Effector CD8-positive, alpha-beta T cell (primary cell): ENCODE results near the gene AKAP8L.
"Not testable (repeated sequence)": the region's sequence is repeated elsewhere in the genome, so short reads cannot be mapped to it uniquely, and the experiment has no call there.

ENCODE experiments used
- DNase-seq: peaks from one replicate; lab custom pipeline; 2025; lab: John Stamatoyannopoulos, UW

AKAP8L gene

GRCh38 chr19:15417699-15418098, 1.1 kb downstream of the AKAP8L start:
- no peak for DNase-seq

- no peak for DNase-seq
These were observed 6.0 kb downstream of the AKAP8L start for GRCh38 chr19:15412832-15413231.

DNA sequence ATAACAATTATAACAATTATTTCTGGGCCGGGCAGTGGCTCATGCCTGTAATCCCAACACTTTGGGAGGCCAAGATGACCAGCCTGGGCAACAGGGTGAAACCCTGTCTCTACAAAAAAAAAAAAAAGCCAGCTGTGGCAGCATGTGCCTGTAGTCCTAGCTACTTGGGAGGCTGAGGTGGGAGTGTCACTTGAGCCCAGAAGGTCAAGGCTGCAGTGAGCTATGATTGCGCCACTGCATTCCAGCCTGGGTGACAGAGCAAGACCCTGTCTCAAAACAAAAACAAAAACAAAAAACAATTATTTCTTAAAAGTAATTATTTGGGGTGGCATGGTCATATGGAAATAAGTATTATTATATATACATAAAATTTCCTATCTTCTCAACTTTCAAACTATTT, 7.4 kb downstream of the AKAP8L start:
- not testable (repeated sequence) for DNase-seq

DNA sequence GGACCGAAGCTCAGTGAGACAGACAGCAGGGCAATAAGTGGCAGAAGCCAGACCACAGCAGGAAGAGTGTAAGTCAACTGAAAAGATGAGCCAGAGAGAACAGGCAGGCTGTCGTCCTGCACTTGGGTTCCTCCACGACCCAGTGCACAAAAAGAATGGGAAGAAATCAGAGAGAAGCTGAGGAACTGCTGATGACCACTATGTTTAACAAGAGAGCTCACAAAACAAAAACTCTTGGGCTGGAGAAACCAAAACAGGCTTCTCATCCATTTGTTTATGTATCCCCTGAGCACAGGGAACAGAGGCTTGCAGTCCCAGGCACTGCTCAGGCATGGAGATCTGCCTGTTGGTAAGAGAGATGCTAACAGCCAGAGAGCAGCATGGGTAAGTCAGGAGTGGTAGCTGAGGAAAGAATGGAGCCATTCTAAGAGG, 14.0 kb downstream of the AKAP8L start:
- DNase-seq = no peak

- DNase-seq = no peak
These were observed 14.6 kb downstream of the AKAP8L start for GRCh38 chr19:15404097-15404779.

DNA sequence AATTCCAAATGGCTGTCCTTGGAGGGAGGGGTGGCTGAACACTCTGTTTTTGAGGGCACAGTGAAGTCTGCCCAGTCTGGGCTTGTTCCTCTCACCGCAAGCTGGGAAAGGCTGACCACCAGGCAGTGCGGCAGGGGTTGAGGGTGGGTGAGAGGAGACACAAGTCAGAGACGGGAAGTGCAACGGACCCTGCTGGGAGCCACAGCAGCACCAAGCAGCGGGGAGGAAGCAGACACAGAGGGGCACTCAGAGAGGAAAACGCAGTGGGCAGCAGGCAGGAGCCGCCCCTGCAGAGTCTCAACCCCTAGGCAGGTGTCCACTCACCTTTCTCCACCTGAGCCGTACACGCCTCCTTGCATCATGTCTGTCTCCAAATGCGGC, 15.6 kb downstream of the AKAP8L start:
- DNase-seq = no peak

- DNase-seq = no peak
These were observed 16.2 kb downstream of the AKAP8L start for GRCh38 chr19:15402411-15403150.

- DNase-seq = no peak
These were observed 17.4 kb downstream of the AKAP8L start for GRCh38 chr19:15401397-15401710.

DNA sequence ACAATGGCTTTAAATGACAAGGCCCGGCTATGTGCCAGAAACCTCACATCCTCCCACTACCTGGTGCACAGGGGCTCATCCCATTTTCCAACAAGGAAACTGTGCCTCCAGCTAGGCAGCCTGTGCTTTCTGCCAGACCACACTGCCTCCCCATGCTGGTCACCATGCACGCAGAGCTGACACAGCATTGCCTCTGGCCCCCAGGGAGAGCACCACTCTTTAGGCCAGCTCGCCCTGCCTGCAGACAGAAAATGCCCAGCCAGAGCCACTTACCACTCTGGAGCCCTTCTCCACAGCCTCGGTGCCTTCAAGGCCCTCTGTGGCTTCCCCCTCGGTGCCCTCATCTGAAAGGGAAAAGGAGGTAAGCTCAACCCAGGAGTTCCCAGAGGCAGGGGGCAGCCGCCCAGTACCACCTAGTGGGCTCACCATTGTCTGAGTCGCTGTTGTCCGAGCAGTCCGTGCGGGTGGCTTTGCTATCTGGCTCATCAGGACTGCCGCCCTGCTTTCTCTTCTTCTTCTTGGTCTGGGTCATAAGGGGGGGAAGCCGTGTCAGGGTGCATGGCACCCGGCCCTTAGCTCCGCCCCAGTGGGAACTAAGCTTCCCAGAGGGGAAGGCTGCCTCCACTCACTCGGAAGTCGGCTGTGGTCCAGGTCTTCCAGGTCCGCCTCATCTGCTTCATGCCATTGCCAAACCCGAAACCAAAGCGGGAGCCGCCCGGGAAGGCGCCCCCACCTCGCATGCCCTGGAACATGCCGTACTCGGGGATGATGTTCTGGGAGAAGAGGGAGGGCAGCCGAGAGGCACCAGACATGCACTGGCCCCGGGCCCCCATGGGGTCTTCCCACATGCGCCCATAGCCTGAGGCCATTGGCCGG, 18.0 kb downstream of the AKAP8L start:
- DNase-seq = no peak

- DNase-seq = no peak
These were observed 19.2 kb downstream of the AKAP8L start for GRCh38 chr19:15399635-15400034.

GRCh38 chr19:15399234-15399515, 19.6 kb downstream of the AKAP8L start:
- no peak for DNase-seq

GRCh38 chr19:15398501-15399233, 20.1 kb downstream of the AKAP8L start:
- no peak for DNase-seq

DNA sequence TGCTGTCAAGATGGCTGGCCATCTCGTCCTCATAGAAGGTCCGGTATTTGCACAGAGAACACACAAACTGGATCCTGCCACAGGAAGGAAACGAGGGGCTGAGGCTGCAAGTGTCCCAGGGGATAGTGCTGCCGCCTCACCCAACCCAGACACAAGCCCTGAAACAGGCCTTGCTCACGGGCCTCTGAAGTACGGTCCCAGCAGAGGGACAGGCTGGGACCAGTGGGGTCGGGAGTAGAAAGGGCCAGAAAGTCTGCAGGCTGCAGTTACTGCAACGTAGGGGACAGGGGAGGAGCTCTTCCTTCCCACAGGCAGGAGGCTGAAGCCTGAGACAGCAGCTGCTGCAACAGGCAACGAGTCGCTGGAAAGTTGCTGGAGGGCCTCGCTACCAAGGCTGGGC, 21.0 kb downstream of the AKAP8L start:
- DNase-seq = no peak

- no peak for DNase-seq
These were observed 21.6 kb downstream of the AKAP8L start for GRCh38 chr19:15397236-15397635.

GRCh38 chr19:15396436-15396835, 22.4 kb downstream of the AKAP8L start:
- no peak for DNase-seq

DNA sequence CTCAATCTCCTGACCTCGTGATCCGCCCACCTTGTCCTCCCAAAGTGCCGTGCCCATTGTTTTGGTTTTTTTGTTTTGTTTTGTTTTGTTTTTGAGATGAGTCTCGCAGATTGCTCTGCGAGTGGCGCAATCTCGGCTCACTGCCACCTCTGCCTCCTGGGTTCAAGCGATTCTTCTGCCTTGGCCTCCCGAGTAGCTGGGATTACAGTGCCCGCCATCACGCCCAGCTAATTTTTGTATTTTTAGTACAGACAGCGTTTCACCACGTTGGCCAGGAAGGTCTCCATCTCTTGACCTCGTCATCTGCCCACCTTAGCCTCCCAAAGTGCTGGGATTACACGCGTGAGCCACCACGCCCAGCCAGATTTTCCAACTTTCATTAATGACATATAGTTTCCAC, 23.5 kb downstream of the AKAP8L start:
- not testable (repeated sequence) for DNase-seq

GRCh38 chr19:15394426-15394825, 24.4 kb downstream of the AKAP8L start:
- DNase-seq = no peak

DNA sequence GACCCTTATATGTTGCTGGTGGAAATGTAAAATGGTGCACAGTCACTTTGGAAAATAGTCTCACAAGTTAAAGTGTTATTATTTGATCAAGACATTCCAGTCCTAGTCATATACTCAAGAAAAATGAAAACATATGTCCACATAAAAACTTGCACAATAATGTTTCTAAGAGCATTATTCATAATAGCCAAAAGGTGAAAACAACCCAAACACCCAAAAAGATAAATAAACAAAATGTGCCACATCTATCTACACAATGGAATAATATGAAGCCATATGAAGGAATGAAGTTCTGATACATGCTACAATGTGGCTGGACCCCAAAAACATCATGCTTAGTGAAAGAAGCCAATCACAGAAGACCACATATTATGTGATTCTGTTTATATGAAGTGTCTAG, 24.8 kb downstream of the AKAP8L start:
- no peak for DNase-seq

DNA sequence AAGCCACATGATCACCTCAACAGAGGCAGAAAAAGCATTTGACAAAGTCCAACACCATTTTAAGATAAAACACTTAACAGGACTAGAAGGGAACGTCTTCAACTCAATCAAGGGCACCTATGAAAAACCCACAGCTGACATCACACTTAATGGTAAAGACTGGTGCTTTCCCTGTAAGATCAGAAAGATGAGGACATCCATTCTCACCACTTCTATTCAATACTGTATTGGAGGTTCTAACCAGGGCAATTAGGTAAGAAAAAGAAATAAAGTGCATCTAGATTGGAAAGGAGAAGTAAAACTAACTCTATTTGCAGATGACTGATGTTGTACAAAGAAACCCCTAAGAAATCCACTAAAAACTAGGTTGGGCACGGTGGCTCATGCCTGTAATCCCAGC, 28.0 kb downstream of the AKAP8L start:
- DNase-seq = no peak

- DNase-seq = no peak
These were observed 36.9 kb downstream of the AKAP8L start for GRCh38 chr19:15381864-15382263.

GRCh38 chr19:15381429-15381828, 37.4 kb downstream of the AKAP8L start:
- no peak for DNase-seq

- no peak for DNase-seq
These were observed 38.7 kb downstream of the AKAP8L start for GRCh38 chr19:15379999-15380647.
